HG02884 (cell line): ENCODE measurements around the gene ZNF132.
"Not testable (repeated sequence)": the region's sequence is repeated elsewhere in the genome, so short reads cannot be mapped to it uniquely, and the experiment has no call there.

Experiments used
- ATAC-seq: cut with Tn5 transposase; IDR thresholded peaks from one replicate; pipeline ENCODE4 v1.9.1; 2021; ENCODE audit warnings: mild to moderate bottlenecking, moderate library complexity; ENCODE audit not compliant: unreplicated experiment

ZNF132 gene

DNA sequence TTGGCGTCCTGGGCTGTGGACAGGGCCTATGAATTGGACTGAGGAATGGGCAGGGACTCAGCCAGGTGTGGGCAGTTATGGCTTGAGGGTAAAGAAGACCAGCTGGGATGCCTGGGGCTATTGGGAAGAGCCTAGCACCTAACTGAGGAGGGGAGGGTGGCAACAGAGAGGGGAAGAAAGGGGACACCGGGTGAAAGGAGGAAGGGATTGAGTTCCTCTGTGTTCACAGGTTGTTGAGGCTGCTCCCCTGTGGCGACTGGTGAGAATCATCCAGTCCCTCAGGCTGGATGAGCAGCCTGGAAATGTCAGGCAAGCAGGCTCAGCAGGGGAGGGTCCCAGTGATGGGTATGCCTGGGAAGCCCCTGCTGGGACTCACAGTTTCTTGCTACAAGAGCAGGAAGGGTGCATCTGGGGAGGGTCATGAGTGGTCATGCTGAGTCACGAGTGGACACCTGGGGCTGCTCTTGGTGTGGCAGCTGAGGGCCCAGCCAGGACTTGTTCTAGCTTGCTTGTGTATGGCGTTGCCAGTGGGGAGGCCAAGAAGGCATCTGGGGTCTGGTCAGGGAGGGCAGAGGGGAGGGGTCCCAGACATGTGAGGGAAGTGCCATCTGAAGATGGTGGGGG, 28.4 kb upstream of the ZNF132 start:
- no peak for ATAC-seq

DNA sequence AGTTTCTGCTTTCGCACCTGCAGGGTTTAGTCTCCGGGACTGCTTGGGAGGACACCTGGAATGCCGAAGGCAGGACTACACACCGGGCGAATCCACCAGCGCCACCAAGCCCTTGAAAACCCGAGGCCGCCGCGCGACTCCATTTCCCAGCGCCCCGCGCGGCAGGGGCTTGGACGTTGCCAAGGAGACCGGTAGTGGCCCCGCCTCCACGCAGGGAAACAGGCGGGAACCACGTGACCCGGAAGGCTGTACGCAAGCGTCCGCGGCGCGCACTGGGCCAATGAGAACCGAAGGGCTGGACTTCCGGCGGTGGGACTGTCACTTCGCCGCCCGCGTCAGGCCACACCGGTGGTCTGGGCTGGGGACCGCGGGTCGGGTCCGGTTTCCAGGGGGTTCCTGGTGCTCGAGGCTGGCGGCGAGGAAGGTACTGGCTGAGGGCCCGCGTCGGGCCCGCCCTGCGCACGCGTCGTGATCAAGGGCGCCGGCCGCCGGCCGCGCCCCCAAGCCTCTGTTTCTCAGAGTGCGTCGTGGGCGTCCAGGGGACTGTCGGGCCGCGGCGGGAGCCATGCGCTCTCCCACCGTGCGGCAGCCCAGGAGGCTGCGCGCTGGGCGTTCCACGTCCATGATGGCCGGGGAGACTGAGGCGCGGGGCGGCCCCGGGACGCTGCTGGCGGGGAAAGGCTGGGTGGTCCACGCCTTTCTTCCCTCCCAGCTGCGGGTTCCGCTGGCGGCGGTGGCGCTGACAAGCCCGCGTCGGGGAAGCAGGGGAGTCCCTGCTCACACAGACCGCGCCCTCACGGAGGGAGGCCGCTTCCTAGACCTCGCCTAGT, 27.0 kb upstream of the ZNF132 start, which contains the start of gene ZNF324:
Gene ZNF324 (plus strand): TSS at position 321 of the 830 bp plus-strand sequence. CDS start 2,106 bp downstream, outside the sequence.
- peak; percentile 90 for ATAC-seq

DNA sequence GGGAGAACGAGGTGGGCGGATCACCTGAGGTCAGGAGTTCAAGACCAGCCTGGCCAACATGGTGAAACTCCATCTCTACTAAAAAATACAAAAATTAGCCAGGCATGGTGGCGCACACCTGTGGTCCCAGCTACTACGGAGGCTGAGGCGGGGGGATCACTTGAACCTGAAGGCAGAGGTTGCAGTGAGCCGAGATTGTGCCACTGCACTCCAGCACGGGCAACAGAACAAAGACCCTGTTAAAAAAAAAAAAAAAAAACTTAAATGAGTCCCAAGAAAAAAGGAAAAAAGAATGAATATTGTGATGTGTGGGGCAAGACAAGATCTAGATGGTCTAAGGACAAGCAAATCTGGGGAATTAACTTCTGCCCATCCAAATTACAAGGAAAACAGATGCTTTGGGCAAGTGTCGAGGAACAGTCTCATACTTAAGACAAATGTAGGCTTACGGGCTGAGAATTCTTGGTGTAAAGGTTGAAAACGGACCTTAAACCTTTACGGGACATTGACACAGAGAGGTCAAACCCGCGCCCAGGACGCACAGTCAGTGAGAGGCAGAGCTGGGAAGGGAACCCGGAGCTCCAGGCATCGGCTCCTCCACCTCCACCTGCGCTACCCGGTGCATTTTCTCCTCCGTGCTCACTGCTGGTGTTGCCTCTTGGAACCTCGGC, 26.3 kb upstream of the ZNF132 start:
- no peak for ATAC-seq

DNA sequence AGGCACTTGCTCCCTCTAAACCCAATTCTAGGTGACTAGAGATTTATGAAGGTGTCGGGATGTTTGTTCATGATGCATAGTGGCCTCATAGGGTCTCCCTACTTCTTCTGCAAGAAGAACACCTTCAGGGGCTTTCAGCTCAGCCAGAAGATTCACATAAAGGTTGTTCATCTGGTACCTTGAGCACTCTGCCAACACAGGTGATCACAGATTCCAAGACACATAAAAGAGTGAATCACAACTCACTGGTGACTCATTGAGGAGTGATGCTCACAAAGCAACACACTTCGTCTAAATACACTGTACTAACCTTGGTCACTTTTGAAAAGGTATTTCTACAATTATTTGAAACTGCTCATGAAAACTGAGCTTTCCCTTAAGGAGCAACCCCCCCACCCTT, 20.1 kb upstream of the ZNF132 start:
- ATAC-seq = no peak

DNA sequence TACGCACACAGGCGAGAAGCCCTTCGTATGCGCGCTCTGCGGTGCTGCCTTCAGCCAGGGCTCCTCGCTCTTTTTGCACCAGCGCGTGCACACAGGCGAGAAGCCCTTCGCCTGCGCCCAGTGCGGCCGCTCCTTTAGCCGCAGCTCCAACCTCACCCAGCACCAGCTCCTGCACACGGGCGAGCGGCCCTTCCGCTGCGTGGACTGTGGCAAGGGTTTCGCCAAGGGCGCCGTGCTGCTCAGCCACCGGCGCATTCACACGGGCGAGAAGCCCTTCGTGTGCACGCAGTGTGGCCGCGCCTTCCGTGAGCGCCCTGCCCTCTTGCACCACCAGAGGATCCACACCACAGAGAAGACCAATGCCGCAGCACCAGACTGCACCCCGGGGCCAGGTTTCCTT, 16.2 kb upstream of the ZNF132 start:
- no peak for ATAC-seq

DNA sequence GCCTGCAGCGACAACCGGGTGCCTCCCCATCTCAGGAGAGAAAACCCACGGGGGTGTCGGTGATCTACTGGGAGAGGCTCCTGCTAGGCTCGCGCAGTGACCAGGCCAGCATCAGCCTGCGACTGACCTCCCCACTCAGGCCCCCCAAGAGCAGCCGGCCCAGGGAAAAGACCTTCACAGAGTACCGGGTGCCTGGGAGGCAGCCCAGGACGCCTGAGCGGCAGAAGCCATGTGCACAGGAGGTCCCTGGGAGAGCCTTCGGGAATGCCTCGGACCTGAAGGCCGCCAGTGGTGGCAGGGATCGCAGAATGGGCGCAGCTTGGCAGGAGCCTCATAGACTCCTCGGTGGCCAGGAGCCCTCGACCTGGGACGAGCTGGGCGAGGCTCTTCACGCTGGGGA, 15.4 kb upstream of the ZNF132 start:
- ATAC-seq = no peak

DNA sequence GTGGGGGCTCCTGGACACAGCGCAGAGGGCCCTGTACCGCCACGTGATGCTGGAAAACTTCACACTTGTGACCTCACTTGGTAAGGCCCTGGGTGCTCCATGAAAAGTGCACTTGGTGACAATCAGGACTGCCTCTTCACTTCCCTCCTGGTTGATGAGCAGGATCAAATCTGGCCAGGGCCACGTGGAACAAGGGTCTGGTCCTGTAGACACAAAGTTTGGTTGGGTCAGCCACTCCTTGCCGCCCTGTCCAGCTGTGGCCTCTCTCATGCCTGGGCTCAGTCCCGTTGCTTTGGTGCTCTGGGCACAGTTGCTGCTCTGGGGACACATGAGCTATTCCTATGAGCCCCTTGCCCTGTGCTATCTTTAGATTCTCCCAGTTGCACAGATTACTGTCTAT, 13.8 kb upstream of the ZNF132 start:
- no peak for ATAC-seq

DNA sequence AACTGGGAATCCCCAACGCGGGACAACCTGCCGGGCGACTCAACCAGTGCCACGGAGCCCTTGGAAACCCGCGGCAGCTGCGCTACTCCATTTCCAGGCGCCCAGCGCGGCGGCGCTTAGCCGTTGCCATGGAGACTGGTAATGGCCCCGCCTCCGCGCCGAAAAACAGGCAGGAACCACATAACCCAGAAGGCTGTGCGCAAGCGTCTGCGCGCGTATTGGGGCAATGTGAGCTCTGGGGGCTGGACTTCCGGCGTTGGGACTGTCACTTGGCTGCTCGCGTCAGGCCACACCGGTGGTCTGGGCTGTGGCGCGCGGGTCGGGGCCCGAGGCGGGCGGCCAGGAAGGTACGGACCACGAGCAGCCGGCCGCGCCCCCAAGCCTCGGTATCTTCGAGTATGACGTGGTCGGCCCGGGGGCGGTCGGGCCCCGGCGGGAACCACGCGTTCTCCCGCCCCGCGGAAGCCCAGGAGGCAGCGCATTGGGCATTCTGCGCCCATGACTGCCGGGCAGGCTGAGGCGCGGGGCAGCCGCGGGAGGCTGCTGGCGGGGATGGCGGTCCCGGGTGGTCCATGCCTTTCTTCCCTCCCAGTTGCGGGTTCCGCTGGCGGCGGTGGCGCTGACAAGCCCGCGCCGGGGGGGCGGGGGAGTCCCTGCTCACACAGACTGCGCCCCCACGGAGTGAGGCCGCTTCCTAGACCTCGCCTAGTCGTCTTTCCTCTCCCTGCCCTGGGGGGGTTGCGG, 11.6 kb upstream of the ZNF132 start, which contains the start of gene ZNF324B:
Gene ZNF324B (plus strand): TSS at position 265 of the 744 bp plus-strand sequence. CDS start 2,080 bp downstream, outside the sequence.
- ATAC-seq = peak; percentile 94

DNA sequence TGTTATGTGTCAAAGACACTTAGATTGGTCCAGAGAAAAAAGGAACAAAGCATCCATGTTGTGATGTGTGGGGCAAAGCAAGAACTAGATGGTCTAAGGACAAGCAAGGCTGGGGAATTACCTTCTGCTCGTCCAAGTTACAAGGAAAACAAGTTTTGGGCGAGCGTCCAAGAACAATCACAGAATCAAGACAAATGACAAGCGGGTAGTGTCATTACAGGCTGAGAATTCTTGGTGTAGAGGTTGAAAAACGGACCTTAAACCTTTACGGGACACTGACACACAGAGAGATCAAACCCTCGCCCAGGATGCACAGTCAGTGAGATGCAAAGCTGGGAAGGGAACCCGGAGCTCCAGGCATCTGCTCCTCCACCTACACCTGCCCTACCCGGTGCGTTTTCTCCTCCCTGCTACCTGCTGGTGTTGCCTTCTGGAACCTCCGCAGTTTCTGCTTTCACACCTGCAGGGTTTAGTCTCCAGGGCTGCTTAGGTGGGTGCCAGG, 11.0 kb upstream of the ZNF132 start:
- ATAC-seq = no peak

DNA sequence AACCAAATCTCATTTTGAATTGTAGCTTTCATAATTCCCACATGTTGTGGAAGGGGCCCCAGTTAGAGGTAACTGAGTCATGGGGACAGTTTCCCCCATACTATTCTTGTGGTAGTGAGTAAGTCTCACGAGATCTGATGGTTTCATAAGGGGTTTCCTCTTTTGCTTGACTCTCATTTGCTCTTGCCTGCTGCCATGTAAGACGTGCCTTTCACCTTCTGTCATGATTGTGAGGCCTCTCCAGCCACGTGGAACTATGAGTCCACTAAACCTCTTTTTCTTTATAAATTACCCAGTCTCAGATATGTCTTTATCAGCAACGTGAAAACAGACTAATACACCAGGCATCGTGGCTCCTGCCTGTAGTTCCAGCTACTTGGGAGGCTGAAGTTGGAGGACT, 10.0 kb upstream of the ZNF132 start:
- not testable (repeated sequence) for ATAC-seq

DNA sequence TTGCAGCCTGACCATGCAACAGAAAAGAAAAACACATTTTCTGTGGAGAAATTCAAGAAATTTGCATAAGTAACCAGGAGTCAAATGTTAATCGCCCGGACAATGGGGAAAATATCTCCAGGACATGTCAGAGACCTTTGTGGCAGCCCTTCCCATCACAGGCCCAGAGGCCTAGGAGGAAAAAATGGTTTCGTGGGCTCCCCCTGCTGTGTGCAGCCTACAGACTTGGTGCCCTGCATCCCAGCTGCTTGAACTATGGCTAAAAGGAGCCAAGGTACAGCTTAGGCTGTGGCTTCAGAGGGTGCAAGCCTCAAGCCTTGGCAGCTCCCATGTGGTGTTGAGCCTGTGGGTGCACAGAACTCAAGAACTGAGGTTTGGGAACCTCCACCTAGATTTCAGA, 8.9 kb upstream of the ZNF132 start:
- not testable (repeated sequence) for ATAC-seq

DNA sequence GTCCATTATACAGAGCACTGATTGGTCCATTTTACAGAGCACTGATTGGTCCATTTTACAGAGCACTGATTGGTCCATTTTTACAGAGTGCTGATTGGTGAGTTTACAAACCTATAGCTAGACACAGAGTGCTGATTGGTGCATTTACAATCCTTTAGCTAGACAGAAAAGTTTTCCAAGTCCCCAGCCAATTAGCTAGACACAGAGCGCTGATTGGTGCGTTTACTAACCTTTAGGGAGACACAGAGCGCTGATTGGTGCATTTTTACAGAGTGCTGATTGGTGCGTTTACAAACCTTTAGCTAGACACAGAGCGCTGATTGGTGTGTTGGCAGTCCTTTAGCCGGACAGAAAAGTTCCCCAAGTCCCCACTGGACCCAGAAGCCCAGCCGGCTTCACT, 3.0 kb upstream of the ZNF132 start:
- not testable (repeated sequence) for ATAC-seq

DNA sequence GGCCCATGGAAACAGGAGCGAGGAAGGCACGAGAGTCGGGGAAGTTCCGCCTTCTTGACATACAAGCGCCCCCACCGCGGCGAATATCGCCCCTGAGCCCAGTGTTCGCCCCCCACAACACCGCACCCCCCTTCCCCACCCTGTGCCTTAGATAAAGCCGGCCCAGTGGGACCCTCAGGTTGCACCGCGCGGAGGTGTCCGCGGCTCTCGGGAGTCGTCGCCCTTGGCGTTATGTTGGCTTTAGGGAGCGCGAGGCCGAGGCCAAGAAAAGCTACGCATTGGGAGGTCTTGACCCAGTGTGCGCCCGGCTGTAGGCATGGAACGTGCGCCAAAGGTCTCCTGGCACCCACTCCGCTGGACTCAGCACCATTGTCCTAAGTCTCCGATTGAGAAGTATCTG, 603 bp upstream of the ZNF132 start:
- ATAC-seq = no peak

DNA sequence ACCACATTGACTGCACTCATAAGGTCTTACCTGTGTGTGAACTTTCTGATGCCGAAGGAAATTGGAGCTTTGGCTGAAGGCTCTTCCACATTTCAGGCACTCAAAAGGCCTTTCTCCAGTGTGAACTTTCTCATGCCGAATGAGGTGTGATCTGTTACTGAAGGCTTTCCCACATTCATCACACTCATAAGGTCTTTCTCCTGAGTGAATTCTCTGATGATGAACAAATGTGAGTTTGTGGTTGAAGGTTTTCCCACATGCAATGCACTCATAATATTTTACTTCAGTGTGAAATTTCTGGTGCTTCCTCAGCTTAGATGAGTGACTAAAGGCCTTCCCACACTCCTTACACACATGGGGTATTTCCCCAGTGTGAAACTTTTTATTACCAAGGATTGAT, 5.7 kb downstream of the ZNF132 start:
- ATAC-seq = no peak

DNA sequence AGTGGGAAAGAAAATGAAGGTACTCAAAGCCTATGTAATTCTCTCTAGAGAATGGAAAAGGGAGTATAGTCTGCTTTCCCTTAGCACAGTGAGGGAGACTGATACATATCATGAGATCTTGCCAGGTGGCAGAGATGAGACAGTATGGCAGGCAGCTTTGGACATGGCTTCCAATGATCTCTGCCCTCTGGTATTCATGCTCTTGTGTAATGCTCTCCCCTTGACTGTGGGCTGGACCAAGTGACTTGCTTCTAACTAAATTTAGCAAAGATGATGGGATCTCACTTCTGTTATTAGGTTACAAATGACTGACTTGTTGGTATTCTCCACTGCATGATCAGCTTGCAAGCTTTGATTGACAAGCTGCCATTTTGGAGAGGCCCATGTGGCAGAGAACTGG, 10.2 kb downstream of the ZNF132 start:
- no peak for ATAC-seq

DNA sequence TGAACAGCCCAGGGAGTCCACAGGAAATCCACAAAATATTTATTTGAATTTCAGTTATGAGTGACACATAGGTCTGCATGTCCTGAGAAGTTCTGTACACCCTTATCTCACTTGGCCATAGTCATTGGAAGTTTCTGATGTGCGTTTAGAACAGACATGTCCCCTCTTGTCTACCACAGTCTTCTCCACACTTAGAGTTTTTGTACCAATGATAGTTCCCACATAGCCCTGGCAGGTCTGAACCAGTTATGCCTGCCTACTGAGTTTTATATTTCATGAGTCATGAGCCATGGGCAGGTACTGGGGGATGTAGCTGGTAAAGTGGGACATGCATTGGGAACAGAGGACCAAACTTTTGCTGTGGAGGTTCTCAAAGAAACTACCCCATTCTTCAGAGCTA, 11.3 kb downstream of the ZNF132 start:
- ATAC-seq = no peak

DNA sequence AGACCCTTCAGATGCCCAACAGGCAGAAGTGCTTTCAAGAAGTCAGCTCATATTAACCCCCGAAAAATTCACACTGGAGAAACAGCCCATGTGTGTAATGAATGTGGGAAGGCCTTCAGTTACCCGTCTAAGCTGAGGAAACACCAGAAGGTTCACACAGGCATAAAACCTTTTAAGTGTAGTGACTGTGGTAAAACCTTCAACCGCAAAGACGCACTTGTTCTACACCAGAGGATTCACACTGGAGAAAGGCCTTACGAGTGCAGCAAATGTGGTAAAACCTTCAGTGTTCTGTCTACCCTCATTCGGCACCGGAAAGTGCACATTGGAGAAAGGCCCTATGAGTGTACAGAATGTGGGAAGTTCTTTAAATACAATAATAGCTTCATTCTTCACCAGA, 22.9 kb downstream of the ZNF132 start:
- ATAC-seq = no peak

DNA sequence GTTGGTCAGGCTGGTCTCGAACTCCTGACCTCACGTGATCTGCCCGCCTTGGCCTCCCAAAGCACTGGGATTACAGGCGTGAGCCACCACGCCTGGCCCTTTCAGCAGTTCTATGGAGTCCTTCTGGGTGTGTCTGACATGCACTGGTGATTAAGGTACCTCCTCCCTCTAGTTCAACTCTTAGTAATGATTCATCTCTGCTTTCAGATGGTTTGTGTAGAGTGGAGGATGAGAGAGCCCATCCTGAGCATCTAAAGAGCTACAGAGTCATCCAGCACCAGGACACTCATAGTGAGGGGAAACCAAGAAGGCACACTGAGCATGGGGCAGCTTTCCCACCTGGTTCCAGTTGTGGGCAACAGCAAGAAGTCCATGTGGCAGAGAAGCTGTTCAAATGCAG, 23.3 kb downstream of the ZNF132 start:
- ATAC-seq = no peak

DNA sequence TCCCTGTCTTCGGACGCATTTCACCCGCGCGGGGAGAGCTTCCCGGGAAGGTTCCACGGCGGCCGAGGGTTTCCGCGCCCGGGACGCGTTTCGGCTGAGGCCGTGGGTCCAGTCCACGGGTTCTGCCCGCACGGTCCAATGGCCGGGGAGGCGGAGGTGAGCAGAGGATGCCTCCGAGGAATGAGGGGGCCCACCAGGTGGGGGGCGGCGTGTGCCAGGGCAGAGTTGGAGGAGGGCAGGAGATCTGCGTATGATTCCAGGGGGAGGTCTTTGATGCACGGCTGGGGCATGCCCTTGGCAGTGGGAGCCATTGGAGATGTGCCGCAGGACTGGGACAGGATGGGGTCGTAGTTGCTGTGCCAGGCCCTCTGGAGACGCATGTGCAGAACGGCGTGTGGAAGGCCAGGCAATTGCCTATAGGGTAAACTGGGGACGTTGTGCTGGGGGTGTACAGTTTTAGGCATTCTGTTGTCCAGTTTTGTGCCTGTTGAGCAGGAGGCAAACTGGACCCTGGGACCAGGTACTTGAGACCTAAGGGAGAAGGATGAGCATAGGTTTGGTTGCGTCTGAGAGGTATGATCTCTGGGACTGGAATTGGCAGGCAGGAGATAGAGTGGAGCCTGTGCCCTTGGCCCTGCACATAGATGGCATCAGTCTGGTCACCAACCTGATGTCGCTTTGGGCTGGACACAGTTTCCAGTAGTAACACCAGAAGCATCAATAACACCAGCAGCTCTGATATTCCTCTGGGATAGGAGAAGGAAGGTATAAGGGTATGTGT, 30.8 kb downstream of the ZNF132 start:
- no peak for ATAC-seq
